H54 (cell line): ENCODE results near the gene FGFBP2.
"Not testable (repeated sequence)": the region's sequence is repeated elsewhere in the genome, so short reads cannot be mapped to it uniquely, and the experiment has no call there.

Source experiments
- DNase-seq: peaks from one replicate; pipeline ENCODE4 v3.0.0; 2011; ENCODE audit warnings: low spot score, mixed read lengths; ENCODE audit not compliant: insufficient read length
- FAIRE-seq: peaks from 3 replicates; lab custom pipeline; 2011; peaks lifted over from hg19 to GRCh38; lab: Jason Lieb, UNC
- POLR2A ChIP-seq: IDR thresholded peaks from 2 replicates; pipeline ENCODE4 v1.6.1; 2011; ENCODE audit warnings: low read depth, mild to moderate bottlenecking, low read length

The FGFBP2 gene

GRCh38 chr4:15930314-15930713 lies 32.7 kb downstream of the FGFBP2 start:
- FAIRE-seq (no peak), DNase-seq (no peak)
- TF ChIP-seq POLR2A, result no peak

DNA sequence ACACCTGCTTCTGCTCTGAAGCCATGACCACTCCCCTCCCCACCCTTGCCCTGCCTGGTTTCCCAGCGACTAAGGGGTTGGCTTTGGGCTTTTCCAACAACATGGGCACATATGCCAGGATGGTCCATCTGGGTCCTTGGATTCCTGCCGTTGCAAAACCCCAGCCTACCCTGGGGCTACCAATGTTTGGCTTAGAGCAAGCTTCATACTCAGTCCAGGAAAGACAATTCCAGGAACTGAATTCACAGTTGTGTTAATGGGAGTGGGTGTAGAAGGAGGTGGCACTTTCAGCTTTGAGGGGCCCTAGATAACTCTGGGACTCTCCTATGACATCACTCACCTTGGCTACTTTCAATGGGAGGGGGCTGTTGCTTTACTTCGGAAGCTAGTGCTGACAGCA lies 33.4 kb downstream of the FGFBP2 start:
- no peak for FAIRE-seq
- no peak for TF ChIP-seq POLR2A
- no peak for DNase-seq

- FAIRE-seq (no peak), DNase-seq (no peak)
- no peak for TF ChIP-seq POLR2A
Observed at GRCh38 chr4:15928883-15929282, 34.1 kb downstream of the FGFBP2 start.

- FAIRE-seq (no peak), DNase-seq (no peak)
- TF ChIP-seq POLR2A, result no peak
Observed at GRCh38 chr4:15926486-15926885, 36.5 kb downstream of the FGFBP2 start.

- no peak for DNase-seq
- FAIRE-seq, result no peak
- TF ChIP-seq POLR2A, result no peak
Observed at GRCh38 chr4:15925830-15926229, 37.1 kb downstream of the FGFBP2 start.

DNA sequence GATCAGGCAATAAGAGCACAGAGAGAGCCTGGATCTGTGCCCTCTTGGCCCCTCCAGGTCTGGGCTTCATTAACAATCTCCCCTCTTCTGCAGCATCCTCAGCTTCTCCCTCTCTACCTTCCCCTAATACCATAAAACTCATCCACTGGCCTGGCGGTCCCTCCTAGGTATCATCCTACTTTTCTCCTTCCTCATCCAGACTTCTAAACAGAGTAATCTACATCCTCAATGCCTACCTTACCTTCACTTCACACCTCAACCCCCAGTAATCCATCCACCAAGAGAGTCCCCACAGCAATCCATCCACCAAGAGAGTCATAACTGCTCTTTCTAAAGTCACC lies 41.4 kb downstream of the FGFBP2 start:
- FAIRE-seq (no peak), DNase-seq (no peak)
- TF ChIP-seq POLR2A, result no peak

DNA sequence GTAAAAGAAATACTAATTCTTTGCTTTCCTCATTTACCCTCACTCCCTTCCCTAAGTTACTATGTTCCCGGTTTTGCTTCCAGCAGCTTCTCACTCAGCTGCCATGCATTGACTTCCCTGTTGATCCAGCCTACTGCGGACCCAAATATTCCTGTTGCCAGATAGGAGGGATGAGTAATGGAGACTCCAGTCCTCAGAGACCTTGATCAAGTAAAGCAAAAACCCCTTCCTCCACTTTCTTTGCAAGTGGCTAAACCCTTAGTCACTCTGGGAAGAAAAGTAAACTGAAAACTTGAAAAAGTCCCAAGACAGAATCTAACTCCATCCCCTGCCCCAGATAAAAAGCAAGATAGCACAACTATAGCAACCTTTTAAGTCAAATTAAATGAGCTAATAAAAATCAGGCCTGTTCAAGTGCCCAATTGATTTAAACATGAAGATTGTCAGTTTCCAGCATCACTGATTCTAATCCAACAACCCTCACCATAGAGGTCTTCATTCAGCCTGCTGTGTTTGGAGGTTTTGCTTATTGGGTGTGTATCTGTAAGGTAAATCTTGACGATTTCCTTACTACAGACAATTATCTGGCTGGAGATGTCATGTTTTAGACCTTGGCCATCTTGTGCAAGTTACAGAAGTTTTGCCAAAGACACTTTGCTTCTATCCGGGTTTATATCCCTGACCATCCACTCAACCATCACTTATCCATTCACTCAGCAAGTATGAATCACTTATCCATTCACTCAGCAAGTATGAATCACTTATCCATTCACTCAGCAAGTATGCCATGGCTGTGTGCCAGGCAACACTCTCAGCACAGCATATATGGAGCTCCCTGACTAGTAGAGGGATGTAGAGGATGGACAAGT lies 42.0 kb downstream of the FGFBP2 start:
- FAIRE-seq (peak; percentile 98), DNase-seq (peak; percentile 30)
- no peak for TF ChIP-seq POLR2A

DNA sequence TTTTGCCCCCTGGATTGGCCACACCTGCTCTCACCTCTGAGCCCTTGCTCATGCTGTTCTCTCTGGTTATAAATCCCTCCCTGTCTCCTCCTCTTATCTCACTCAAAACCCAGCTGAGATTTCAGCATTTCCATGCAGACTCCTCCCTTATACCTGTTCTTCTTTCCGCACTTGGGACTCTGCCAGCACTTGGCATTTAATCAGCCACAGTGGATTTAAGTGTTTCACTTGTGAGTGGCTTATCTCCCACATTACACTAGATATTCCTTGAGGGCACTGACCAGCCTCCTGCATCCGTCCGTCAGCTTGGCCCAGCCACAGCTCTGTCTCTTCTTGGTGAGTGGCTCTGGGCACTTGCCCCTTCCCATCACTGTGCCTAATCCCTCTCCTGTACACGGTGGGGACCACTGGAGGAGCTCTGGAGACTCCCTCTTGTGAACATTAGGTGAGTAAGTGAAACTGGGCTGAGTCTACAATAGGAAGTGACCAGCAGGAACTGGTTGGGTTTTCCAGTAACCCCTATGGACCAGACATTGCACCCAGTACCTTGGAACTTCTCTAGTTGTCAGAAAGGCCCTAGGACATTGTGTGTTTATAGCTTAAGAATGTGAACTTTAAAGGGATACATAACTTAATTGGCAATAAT lies 44.4 kb downstream of the FGFBP2 start:
- DNase-seq, result no peak
- FAIRE-seq, result no peak
- no peak for TF ChIP-seq POLR2A

- FAIRE-seq (no peak), DNase-seq (no peak)
- TF ChIP-seq POLR2A, result no peak
Observed at GRCh38 chr4:15917297-15917696, 45.7 kb downstream of the FGFBP2 start.

- not testable (repeated sequence) for DNase-seq, FAIRE-seq
Observed at GRCh38 chr4:15916358-15916757, 46.6 kb downstream of the FGFBP2 start.

DNA sequence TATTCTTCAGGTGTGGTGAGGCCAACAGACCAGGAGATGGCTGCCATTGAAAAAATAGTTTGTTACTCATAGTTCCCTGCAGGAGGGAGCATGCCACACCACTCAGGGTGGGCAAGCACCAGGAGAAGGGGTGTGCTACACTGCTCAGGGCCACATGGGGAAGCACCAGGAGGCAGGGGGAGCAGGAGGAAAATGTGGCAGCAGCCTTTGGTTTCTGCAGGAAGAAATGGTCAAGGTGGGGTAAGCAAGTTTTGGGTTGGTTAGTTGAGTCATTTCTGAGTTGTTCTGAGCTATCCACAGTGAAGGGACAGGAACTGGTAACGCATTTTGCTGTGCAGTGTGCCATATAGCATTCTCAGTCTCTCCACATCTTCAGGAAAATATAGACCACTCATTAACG lies 48.2 kb downstream of the FGFBP2 start:
- DNase-seq (no peak), FAIRE-seq (no peak)
- no peak for TF ChIP-seq POLR2A

DNA sequence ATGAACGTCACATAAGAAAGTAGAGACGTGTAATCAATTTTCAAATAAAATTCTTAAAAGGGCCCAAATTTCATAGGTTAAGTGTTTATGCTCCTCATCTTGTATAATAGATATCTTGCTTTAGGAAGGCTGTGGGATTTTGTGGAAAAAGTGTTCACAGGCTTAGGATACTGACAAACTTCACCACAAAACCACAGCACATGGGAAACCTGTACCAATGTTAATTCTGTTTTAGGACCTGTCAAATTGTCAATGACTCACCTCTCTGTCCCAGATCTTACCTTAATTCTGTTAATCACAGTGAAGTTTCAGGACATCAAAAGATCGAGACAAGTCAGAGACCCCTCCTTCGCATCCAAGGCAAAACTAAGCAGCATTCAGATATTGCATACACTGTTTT lies 48.7 kb downstream of the FGFBP2 start:
- no peak for FAIRE-seq
- TF ChIP-seq POLR2A, result no peak
- no peak for DNase-seq

GRCh38 chr4:15913631-15913970 lies 49.4 kb downstream of the FGFBP2 start:
- no peak for TF ChIP-seq POLR2A
- DNase-seq (peak; percentile 47), FAIRE-seq (no peak)

DNA sequence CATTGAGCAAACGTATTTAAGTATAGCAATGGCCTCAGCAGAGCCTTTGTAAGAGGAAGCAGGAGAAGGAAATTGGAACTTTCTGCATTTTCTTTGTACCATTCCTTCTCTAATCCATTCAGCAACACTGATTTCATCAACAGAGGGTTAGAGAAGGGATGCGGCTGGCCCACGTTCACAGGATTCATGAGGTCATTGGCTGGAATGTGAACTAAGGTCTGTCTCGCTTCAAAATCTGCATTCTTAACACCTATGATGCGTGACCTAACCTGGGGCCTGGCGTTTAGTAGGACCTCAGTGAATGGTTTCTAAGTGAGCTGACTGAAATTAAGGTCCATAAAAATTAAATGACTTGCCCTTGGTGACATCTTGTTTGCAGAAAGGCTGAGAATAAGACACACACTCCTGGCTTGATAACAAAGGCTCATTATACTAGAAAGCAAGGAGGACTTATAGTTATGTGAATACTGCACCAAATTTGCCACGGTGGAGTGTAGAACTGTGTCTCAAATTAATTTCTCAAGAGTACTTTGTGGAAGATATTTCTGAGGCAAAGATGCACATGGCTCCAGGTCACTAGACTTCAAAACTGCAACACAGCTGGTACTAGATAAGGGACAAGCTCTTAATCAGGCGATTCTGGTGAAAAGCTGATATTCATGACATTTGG lies 49.9 kb downstream of the FGFBP2 start:
- no peak for FAIRE-seq
- no peak for TF ChIP-seq POLR2A
- DNase-seq, result no peak

DNA sequence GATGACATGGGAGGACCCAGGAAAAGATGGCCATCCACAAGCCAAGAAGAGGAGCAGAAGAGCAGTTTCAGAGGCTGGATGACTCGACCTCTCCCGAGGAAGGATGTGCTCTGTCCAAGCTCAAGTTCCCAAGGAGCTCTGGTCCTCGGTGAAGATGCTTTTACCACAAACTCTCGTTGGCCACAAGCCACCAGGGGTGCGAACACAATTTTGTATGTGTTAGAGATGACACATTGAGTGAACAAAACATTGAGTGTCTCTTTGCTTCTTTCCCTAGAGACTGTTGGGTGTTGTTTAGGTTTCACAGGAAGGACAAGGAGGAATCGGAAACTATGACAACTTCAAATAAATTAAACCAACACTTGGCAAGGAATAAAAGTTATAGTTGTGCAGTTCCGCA lies 50.7 kb downstream of the FGFBP2 start:
- FAIRE-seq, result no peak
- no peak for DNase-seq
- no peak for TF ChIP-seq POLR2A
